A172 (cell line): Measurements from ENCODE around the gene SNX21. TPM values are rescaled to one million over a fixed set of nuclear protein-coding genes. Genes with fewer than 3 reads are reported as not detected.
A peak's percentile ranks its signal among the peaks of the same experiment; 100 is the strongest.
"Not testable (repeated sequence)": the region's sequence is repeated elsewhere in the genome, so short reads cannot be mapped to it uniquely, and the experiment has no call there.

Experiments used
- DNase-seq: peaks from one replicate; pipeline ENCODE4 v3.0.0-alpha.2; 2015; ENCODE audit warnings: low spot score
- total RNA-seq: library from RNA; depleted of rRNA; stranded (reverse); fragments of >200 nt; shearing (Covaris generic); gene quantifications from 2 replicates; pipeline ENCODE4 v1.2.3, GENCODE V29; 2014

SNX21 gene
- total RNA-seq, 1 experiment from 2014 or later = 59.2 TPM

DNA sequence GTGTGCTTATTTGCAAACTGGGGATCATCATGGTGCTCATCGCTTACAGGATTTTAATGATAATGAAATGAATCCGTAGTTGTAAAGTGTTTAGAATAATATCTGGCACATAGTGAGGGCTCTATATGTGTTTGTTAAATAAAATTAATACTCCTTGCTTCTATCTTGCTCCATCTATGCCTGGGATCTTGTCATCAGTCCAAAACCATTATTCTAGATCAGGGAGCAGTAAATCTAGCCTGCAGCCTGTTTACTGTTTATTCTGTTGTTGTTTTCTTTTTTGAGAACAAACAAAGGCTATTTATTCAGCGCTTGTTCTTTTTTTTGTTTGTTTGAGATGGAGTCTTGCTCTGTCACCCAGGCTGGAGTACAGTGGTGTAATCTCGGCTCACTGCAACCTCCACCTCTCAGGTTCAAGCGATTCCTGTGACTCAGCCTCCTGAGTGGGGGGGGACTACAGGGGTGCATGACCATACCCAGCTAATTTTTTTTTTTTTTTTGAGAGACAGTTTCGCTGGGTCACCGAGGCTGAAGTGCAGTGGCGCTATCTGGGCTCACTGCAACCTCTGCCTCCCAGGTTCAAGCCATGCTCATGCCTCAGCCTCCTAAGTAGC, 15.5 kb downstream of the SNX21 start:
- no peak for DNase-seq

DNA sequence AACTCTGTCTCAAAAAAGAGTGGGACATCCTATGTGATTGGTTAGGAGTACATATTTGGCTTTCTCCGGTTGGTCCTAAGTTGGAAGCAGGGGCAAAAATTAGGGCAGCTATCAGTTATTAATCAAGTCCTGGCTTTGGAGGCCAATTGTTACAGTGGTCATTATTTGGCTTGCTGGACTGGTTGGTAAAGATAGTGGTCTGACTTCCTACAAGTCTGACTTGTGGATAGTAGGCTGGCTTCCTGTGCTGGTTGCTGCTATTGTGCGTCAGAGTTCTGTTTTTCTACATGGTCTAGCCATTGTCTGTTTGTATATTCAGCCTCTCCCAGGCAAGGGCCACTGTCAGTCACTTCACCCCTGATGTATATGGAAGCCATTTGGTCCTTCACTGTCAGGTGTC, 16.6 kb downstream of the SNX21 start:
- no peak for DNase-seq

DNA sequence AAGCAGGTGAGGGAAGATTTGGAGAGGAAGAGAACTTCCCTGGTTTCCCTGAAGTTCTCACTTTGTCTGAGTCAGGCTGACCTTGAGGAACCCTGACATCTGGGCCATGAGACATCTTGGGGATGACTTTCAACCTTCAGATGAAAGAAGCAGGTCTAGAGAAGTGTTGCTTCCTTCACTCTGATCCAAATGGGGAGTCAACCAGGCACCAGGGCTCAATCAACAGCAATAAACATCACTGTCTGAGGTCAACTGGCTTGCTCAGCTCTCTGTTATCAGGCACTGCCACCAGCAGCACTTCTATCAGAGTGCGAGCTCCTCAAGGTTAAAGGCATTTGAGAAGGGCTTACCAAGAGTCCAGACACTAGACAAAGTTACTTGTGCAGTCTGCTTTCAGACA, 17.3 kb downstream of the SNX21 start:
- no peak for DNase-seq

DNA sequence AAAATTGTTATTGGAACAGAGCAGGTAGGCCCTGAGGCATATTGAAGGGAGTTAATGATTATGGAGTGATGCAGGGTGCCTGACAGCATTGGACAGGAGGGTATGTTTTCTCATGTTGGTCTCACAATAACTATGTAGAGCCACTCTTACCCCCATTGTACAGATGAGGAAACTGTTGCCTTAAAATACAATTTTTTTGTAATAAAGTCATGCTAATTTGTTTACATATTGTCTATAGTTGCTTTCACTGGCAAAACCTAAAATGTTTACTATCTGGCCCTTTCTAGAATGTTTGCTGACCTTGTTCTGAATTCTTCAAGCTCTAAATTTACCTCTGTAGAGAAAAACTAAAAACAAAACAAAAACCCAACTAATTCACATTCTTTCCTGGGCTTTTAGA, 17.9 kb downstream of the SNX21 start:
- no peak for DNase-seq

DNA sequence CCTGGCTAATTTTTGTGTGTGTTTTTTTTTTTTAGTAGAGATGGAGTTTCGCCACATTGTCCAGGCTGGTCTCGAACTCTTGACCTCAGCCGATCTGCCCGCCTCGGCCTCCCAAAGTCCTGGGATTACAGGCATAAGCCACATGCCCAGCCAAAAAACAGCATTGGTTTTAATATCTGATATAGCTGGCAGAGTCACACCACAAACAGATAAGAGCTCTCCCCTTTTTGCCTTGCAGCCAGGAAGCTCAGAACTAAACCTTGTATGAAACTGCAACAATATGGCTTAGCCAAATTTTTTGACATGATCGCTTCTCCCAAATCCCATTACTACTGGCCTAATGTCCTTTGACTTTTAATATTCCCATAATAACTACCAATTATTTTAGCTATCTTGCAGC, 18.7 kb downstream of the SNX21 start:
- DNase-seq = no peak

DNA sequence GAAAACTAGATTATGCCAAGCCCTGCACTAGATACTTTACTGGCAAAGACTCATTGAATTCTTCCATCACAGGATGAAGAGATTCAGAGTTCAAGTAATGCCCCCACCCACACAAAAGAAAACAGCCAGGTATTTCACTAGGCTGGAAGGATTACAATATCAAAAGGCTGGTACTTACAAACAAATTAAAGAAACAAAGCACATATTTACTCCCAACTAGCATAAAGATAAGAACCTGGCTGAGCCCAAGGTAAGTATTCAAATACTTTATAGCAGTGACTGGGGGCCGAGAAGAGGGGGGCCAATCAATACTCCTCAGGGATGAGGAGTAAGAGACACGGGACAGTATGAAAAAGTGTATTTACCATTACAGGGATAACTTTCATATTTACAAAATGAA, 19.9 kb downstream of the SNX21 start:
- DNase-seq = no peak

DNA sequence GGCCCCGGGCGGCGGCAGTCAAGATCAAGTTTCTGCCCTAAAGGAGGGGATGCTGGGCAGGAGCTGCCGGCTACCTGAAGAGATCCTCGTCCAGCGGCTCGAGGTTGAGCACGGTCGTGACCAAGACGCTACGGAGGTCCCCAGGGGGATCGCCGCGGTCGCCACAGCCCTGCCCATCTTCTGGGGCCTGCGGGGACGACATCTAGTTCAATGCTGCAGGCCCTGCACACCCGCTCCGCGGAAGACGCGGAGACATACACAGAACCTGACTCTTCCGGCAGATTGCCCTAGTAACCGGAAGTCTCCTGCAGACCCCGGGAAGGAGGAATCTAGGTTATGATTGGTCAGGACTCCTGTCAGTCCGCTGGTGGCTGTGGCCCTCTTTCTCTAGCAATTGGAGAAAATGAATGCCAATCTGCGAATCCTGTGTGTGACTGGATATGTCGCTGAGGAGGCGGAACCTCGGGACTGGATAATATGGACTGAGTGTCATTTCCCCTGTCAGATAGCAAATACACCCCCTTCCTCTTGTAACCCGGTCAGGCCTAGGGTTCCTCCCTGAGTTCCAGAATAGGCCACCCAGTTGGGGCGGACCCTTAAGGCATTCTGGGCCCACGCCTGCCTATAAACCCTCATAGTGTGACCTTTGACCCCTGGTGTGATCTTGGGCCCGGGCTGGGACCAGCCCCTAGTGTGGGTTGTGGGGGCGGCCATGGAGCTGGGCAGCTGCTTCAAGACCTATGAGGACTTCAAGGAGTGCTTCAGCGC, 23.7 kb downstream of the SNX21 start, which contains the start of the genes ACOT8 and ZSWIM3:
ACOT8 (minus strand) TSS at position 279 of the 768 bp plus-strand sequence; CDS start at position 202, 77 bp downstream.
ZSWIM3 (plus strand) TSS at position 501 of the 768 bp plus-strand sequence; CDS start at position 713, 212 bp downstream.
- DNase-seq = peak; percentile 100

DNA sequence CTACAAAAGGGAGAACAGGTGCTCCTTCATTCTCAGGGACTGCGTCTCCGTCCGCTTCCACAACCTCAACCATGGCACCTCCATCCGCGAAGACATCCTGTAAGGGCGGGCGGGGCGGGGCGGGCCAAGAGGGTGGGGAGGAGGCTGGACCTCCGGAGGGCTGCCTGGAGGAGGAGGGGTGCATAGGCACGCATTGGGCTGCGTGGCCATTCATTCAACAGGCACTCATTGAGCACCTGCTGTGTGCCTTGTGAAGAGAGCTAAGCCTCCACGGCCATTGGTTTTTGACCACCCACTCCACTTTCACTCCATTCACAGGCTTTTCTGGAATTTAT, 24.2 kb downstream of the SNX21 start:
- no peak for DNase-seq

DNA sequence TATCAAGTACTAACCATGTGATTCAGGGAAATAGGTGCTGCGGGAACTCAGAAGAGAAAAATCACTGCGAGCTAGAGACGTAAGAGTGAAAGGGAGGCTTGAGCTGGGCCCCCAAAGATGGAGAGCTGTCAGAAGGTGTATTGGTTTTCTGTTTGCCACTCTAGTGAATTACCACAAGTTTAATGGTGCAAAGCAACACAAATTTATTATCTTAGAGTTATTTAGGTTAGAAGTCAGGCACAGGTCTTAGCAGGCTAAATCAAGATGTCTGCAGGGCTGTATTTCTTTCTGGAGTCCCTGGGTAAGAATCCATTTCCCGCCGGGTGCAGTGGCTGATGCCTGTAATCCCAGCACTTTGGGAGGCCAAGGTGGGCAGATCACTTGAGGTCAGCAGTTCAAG, 26.3 kb downstream of the SNX21 start:
- no peak for DNase-seq

DNA sequence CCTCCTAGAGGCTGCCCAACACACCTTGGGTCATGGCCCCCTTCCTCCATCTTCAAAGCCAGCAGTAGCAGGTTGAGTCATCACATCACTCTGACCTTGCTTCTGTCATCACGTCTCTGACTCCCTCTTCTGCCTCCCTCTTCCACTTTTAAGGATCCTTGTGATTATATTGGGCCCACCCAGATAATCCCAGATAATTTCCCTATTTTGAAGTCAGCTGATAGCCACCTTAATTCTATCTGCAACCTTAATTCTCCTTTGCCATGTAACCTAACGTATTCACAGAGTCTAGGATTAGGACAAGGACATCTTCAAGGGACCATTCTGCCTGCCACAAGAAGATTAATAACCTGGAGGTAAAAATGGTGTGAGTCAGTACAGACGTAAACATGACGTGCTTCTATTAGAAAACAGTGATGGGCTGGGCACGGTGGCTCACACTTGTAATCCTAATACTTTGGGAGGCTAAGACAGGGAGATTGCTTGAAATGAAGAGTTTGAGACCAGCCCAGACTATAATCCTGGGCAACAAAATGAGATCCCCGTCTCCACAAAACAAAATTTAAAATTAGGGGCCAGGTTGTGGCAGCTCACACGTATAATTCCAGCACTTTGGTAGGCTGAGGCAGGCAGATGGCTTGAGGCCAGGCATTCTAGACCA, 27.1 kb downstream of the SNX21 start:
- DNase-seq = peak; percentile 31

DNA sequence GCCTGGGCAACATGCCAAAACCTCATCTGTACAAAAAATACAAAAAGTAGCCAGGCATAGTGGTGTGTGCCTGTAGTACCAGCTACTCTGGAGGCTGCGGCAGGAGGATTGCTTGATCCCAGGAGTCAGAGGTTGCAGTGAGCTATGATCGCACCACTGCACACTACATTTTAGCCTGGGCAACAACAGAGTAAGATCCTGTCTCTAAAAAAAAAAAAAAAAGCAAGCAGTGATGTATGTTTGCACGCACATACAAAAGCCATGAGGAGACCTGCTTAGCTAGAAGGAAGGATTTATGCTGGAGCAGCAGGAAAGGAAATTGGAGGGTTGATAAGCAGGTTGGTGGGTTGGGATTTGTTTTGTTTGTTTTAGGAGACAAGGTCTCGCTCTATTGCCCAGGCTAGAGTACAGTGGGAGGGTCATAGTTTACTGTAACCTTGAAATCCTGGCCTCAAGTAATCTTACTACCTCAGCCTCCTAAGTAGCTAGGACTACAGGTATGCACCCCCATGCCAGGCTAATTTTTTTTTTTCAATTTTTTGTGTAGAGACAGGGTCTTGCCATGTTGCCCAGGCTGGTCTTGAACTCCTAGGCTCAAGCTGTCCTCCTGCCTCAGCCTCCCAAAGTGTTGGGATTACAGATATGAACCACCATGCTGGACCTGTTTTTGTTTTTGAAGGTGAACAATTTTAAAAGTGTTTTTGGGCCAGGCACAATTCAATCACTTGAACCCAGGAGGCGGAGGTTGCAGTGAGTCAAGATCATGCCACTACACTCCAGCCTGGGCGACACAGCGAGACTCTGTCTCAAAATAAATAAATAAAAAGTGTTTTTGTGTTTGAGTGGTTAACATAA, 27.8 kb downstream of the SNX21 start:
- no peak for DNase-seq

DNA sequence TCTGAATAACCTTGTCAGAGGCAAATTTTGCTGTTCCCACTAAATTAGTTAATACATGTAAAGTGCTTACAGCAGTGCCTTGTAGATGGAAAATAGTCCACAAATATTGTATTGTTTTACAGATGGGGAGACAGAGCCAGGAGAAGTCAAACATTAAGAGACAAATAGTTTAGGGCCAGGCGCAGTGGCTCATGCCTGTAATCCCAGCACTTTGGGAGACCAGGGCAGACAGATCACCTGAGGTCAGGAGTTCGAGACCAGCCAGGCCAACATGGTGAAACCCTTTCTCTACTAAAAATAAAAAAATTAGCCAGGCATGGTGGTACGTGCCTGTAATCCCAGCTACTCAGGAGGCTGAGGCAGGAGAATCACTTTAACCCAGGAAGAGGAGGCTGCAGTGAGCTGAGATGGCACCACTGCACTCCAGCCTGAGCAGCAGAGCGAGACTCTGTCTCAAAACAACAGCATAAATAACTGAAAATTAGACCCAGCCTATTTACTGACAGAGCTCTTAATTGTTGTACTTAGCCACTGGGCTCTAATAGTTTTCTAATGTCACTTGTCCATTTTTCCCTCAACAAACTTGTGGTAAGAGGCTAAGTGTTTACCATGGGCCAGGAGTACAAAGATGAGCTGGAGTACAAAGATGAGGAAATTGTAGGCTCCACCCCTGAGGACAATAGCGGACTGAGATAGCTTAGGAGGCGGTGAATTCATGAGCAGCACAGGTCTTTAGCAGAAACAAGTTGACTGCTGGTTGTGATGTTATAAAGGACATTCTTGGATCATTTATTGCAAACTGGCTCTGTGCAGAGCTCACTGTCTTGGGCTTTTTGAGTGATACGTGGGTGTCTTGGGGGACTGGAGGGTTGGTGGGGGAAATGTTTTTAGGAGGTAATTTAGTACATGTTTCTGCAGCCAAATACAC, 30.2 kb downstream of the SNX21 start:
- no peak for DNase-seq

DNA sequence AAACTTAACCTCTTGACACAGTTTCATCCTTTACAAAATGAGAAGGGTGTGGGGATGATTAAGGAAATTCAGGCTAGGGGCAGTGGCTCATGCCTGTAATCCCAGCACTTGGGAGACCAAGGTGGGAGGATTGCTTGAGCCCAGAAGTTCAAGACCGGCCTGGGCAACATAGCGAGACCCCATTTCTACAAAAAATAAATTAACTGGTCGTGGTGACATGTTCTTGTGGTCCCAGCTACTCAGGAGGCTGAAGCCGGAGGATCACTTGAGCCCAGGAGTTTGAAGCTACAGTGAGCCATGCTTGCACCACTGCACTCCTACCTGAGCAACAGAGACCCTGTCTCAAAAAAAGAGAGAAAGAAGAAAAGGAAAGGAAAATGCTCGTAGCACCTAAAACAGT, 32.9 kb downstream of the SNX21 start:
- DNase-seq = no peak

DNA sequence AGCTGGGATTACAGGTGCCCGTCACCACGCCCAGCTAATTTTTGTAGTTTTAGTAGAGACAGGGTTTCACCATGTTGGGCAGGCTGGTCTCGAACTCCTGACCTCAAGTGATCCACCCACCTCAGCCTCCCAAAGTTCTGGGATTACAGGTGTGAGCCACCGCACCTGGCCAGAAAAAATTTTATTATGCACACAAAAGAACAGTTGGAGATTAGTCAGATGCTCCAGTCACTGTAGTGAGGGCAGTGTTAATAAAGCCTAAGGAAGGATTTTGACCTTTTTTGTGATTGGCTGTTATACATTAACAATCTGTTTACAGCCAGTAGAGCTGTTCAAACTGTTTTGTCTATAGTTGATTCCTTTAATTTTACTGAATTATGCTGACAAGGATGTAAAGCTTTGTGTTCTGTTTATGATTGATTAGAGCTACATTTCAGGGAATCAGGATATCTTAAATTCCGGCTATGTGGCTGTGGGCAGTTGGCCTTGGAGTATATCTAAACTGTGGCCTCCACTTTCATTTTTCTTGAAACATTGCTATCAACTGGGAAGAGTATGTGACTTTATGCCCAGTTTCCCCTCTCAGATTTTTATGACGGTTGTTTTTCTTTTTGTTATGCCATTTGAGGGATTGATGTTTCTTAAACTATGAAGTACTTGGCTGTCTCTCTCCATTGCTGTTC, 33.7 kb downstream of the SNX21 start:
- DNase-seq = no peak

DNA sequence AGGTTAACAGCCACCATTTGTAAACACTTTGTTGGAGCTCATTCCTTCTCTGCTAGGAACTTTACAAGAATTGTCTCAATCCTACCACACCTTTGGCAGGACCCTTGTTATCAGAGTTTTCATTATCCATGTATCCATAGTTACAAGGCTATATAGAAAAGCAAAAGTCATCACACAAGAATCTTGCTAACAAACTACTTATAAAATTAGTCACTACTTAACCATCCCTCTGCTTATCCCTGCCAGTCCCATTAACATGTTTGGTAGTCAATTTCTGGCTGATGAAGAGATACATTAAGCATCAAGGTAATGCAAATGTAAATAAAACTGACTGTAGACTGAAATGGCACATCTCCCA, 34.2 kb downstream of the SNX21 start:
- DNase-seq = peak; percentile 69

DNA sequence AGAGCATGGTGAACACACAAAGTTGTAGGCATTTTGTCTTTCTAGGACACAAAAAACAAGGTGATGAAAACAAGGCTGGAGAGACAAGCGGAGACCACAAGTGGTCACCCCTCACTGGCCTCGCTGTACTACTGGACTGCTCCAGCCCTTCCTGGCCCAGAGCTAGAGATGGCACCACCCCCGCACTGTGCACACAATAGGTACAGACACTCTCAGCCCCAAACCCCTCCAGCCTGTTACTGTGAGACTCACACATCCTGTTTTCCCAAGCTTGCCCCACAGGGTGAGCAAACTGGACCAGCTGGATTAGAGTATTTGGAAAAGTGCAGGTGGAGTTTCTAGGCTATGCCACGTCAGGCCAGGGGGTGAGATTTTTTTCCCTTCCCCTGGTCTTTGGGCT, 39.0 kb downstream of the SNX21 start:
- no peak for DNase-seq

DNA sequence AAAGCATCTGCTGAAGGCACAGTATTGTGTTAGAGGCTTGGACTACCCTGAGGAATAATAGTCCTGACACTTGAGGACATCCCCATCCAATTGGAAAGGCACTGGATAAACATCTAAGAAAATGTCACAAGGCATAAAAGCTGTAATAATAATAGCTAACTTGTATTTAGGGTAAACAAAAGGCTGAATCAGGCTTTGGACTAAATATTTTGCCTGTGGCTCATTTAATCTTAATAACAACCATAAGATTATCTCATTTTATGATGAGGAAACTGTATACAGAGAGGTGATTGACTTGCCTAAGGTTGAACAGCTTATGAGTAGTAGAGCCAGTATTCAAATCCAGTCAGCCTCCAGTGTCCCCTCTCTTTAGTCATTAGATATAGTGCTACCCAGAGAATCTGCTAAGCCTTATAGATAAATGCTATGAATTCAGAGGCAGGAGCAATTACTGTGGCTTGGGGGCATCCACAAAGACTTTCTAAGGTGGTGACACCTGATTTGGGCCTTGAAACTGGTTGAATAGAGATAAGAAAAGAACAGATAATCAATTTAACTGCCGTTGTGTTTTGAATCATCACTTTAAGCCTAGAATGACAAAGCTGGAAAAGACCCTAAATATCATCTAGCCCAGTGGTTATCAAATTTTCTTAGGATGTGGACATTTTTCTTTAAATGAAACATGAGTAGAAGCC, 40.0 kb downstream of the SNX21 start:
- no peak for DNase-seq

DNA sequence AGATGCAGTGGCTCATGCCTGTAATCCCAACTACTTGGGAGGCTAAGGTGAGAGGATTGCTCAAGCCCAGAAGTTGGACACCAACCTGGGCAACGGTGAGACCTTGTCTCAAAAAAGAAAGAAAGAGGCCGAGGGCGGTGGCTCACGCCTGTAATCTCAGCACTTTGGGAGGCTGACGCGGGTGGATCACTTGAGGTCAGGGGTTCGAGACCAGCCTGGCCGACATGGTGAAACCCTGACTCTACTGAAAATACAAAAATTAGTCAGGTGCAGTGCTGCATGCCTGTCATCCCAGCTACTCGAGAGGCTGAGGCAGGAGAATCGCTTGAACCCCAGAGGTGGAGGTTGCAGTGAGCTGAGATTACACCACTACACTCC, 40.5 kb downstream of the SNX21 start:
- not testable (repeated sequence) for DNase-seq

DNA sequence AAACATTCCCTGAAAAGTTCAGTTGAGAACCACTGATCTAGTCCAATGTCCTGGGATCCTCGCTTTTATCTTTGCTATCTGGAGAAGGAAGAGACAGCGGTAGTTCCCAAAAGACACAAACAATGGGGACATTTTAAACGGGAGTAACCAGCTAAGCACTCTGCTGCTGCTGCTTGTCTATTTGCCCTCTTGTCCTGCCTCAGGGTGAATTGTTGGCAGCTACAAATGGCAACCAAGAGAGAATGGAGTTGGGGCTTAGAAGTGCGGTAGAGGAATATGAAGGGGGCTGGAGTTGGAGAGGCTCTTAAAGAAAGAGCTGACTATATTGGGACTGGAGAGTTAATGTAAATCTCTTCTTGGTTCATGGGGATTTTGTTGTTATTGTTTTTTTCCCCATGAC, 41.0 kb downstream of the SNX21 start:
- no peak for DNase-seq
